Activated T-helper 9 cell treated with anti-CD3 and anti-CD28 coated beads, Interleukin-2, amount 50 U/mL, for 16 hours (primary cell): ENCODE data around the gene CMSS1.

Source experiments
- DNase-seq: peaks from one replicate; pipeline ENCODE4 v3.0.0-alpha.2; 2020; ENCODE audit warnings: low read depth

Gene CMSS1

DNA sequence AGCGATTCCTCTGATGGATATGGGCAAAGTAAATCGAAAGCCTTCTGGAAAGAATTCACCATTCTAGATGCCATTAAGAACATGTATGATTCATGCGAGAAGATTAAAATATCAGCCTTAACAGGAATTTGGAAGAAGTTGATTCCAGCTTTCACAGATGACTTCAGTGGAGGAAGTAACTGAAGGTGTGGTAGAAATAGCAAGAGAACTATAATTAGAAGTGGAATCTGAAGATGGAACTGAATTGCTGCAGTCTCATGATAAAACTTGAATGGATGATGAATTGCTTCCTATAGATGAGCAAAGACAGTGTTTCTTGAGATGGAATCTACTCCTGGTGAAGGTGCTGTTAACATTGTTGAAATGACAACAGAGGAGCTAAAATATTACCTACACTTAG is 413.0 kb downstream of the CMSS1 start:
- no peak for DNase-seq
